Retinal pigment epithelial cell (primary cell): Measurements from ENCODE around the gene SELENOT.

Experiments
- DNase-seq: peaks from one replicate; pipeline ENCODE4 v3.0.0-alpha.2; 2010; ENCODE audit warnings: low read depth
- H3K4me3 ChIP-seq: 2 replicates; pipeline ENCODE4 v1.5.1; 2011; ENCODE audit warnings: mild to moderate bottlenecking, low read length, control low read depth, moderate library complexity
- TF ChIP-seq, protein P1 (sequence below): conservative IDR thresholded peaks from 2 replicates; pipeline ENCODE4 v1.5.1; 2011; ENCODE audit warnings: low read depth, low read length, control low read depth, inconsistent platforms

SELENOT gene

DNA sequence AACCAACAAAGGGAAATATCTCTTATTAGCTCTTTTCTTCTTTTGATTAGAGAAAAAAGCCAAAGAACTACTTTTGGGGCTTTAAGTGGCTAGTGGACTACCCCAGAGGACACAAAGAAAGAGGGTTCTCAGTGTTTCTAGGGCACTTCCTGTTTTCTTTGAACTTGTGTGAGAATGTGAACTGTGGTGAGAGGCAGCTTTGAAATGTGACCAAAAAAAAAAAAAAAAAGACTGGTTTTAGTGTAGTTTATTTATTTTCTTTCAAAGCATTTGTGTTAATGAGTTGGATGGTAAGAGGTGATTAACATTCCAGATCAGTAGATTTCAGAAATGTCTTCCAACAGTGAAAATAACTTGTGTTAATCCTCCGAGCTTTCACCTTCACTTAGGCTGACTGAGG lies 32.4 kb downstream of the SELENOT start:
- DNase-seq: peak; percentile 82
- no peak overlapping the region for H3K4me3 ChIP-seq
- TF ChIP-seq, protein P1, sequence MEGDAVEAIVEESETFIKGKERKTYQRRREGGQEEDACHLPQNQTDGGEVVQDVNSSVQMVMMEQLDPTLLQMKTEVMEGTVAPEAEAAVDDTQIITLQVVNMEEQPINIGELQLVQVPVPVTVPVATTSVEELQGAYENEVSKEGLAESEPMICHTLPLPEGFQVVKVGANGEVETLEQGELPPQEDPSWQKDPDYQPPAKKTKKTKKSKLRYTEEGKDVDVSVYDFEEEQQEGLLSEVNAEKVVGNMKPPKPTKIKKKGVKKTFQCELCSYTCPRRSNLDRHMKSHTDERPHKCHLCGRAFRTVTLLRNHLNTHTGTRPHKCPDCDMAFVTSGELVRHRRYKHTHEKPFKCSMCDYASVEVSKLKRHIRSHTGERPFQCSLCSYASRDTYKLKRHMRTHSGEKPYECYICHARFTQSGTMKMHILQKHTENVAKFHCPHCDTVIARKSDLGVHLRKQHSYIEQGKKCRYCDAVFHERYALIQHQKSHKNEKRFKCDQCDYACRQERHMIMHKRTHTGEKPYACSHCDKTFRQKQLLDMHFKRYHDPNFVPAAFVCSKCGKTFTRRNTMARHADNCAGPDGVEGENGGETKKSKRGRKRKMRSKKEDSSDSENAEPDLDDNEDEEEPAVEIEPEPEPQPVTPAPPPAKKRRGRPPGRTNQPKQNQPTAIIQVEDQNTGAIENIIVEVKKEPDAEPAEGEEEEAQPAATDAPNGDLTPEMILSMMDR: no peak

DNA sequence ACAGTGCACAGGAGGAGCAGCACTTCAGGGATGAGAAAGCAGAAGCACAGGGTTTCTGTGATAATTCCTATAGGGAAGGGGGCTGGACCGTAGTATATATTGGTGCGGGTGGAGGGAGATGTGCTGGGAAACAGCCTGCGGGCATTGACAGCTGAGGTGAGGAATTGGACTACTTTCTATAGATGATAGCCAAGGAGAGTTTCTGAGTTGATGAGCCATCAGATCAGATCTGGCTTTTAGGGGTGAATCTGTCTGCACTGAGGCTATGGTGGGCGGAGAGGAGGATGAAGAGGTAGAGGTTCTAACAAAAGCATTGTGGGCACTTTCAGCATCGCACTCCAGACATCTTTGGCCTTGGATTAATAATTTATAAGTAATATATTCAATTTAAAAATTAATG lies 33.1 kb downstream of the SELENOT start:
- TF ChIP-seq, protein P1: no peak
- no peak for DNase-seq
- no peak overlapping the region for H3K4me3 ChIP-seq

DNA sequence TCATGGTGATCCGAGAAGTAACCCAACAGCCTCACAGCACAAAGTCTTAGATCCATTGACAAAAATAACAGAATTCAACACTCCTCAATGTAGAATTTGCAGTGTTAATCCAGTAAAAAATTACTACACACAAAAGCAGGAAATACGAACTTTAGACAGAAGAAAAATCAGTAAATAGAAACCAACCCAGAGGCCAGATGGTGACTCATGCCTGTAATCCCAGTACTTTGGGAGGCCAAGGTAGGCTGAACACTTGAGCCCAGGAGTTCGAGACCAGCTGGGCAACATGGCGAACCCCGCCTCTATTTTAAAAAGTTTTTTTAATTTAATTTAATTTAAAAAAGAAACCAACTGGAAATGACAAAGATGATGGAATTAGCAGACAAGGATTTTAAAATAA lies 36.1 kb downstream of the SELENOT start:
- DNase-seq: no peak
- TF ChIP-seq, protein P1: no peak
- no peak overlapping the region for H3K4me3 ChIP-seq

DNA sequence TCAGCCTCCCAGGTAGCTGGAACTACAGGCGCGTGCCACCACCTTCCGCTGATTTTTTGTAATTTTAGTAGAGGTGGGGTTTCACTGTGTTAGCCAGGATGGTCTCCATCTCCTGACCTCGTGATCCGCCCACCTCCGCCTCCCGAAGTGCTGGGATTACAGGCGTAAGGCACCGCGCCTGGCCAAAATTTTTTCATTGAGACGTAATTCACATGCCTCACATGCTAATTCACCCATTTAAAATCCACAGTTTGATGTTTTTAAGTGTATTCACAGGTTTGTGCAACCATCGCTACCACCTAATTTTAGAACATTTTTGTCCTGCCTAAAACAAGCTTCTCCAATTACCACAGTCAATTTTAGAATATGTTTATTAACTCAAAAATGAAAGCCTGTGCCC lies 37.1 kb downstream of the SELENOT start:
- DNase-seq: no peak
- TF ChIP-seq, protein P1: no peak
- no peak overlapping the region for H3K4me3 ChIP-seq

DNA sequence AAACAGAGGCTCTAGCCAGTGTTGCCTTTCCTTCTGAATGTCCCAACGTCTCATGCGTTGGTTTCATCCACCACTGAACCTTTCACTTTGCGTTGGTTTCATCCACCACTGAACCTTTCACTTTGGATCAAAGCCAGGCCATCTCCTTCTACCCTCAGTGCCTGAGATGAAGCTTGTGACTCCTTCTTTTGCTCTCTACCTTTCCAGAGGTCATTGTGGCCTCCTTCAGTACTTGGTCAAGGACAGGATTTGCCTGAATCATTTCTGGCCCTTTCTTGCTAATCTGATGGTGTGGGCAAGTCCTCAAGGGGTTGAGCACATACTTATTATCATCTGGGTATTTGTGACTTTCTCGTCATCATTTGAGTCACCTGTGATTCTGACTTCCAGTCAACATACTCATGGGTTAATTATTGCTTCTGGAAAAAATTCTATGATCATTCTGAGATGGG lies 50.0 kb downstream of the SELENOT start:
- DNase-seq: no peak
- TF ChIP-seq, protein P1: no peak
- H3K4me3 ChIP-seq: no peak overlapping the region

DNA sequence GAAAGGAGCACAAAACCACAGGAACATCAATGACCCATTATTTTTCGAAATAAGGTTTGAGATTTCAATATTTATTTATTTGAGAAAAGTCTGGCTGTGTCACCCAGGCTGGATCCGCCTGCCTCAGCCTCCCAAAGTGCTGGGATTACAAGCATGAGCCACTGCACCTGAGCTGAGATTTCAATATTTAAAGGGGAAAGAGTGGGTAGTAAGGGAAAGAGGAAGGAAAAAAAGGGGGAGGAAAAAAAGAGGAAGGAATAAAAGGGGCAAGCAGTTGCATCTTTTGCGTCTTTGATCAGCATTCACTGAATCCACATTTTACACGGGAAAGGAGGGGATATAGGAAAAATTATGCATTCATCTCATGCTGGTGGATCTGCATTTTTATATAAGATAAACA lies 53.2 kb downstream of the SELENOT start:
- no peak for DNase-seq
- TF ChIP-seq, protein P1: no peak
- H3K4me3 ChIP-seq: no peak overlapping the region

DNA sequence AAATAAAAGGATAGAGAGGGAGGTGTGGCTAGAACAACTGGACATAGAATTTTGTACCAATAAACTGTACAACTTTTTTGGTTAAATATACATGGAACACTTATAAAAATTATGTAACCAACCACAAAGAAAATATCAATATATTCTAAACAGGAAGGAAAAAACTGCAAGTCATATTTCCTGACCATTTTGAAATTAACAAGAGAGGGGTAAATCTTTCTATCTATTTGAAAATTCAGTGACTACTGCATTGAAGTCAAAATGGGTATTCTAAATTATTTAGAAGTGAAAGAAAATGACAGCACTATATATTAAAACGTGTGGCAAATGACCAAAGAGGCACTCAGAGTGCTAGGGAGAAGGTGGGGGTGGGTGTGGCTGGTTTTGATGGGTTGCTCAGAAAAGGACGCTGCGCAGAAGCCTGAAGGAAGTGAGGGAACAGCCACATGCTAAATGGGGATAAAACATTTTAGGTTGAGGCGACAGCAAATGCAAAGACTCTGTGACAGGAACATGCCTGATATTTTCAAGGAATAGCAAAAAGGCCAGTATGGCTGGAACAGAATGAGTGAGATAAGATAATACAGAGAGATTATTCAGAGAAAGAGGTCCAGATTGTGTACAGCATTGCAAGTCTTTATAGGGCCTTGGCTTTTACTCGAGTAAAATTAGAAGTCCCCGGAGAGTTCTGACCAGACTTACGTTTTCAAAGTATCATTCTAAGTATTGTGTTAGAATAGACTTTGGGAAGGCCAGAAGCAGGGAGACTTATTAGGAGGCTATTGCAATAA lies 59.5 kb downstream of the SELENOT start:
- no peak overlapping the region for H3K4me3 ChIP-seq
- TF ChIP-seq, protein P1: no peak
- no peak for DNase-seq
